HG03064 (cell line): ENCODE data around the gene EFNA4.
"Not testable (repeated sequence)": the region's sequence is repeated elsewhere in the genome, so short reads cannot be mapped to it uniquely, and the experiment has no call there.

Experiments
- ATAC-seq: cut with Tn5 transposase; IDR thresholded peaks from one replicate; pipeline ENCODE4 v1.9.1; 2021; ENCODE audit warnings: low read depth; ENCODE audit not compliant: unreplicated experiment

EFNA4 gene

GRCh38 chr1:155110826-155111225 is 47.3 kb downstream of the EFNA4 start:
- no peak for ATAC-seq

- no peak for ATAC-seq
These were observed 50.0 kb downstream of the EFNA4 start for GRCh38 chr1:155113450-155113980.

GRCh38 chr1:155116113-155116764 is 52.7 kb downstream of the EFNA4 start:
- ATAC-seq = no peak

GRCh38 chr1:155117610-155118009 is 54.1 kb downstream of the EFNA4 start:
- no peak for ATAC-seq

GRCh38 chr1:155118090-155118489 is 54.5 kb downstream of the EFNA4 start:
- ATAC-seq = not testable (repeated sequence)
